ENCODE data around the gene PRR22. TPM values are rescaled to one million over a fixed set of nuclear protein-coding genes. Genes with fewer than 3 reads are reported as not detected.

Gene PRR22
- total and polyA plus RNA-seq, 9 of the 15 experiments (the other 6 are each of a cell fraction or from before 2014, with no cell fraction given), result 0.03 to 12.0 (median 2.0) TPM; not detected in 1

DNA sequence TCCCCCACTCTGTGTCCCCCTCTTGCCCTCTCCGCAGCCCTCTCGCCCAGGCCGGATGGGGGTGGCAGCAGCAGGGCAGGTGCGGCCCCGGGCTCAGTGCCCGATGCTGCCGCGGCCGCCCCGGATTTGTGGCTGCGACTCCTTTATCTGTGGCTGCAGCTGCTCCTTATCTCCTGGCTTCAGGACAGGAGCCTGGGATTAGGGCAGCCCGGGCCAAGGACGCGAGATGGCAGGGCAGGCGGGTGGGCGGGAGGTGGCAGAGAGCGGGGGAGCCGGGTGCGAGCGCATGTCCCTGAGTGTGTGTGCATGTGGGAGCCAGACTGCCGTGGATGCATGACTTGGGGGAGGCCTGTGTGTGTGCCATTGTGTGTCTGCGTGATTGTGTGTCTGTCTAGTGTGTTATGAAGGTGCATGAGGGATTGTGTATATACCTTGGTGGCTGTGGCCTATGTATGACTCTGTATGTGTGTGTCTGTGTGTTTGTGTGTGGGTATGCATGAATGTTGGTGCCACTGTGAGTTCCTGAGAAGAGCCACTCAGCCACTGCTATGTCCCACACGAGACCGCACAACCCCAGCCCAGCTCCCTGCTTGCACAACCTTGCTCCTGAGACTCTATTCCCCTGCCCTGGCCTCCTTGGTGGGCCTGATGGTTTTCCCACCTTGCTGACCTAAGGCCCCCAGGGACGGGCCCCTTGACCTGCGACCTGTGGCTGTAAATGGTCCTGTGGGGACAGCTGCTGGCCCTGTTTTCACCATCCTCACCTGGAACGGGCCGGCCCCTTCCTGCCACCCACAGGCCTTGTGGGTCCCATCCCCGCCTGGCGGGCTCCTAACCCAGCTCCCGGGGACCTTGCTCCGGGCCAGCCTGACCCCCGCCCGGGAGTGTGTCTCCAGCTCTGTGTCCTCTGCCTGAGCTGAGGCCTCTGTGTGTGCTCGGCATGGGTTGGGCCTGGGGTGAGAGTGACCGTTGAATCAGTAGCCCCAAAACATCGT lies 15.0 kb upstream of the PRR22 start (continued):
- TF ChIP-seq, protein P1, sequence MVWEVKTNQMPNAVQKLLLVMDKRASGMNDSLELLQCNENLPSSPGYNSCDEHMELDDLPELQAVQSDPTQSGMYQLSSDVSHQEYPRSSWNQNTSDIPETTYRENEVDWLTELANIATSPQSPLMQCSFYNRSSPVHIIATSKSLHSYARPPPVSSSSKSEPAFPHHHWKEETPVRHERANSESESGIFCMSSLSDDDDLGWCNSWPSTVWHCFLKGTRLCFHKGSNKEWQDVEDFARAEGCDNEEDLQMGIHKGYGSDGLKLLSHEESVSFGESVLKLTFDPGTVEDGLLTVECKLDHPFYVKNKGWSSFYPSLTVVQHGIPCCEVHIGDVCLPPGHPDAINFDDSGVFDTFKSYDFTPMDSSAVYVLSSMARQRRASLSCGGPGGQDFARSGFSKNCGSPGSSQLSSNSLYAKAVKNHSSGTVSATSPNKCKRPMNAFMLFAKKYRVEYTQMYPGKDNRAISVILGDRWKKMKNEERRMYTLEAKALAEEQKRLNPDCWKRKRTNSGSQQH (CRISPR knock-in tag; IDR thresholded peaks at IDR 0.05), result no peak; the same call in 1 of the 2 replicates
- no peak for TF ChIP-seq PRMT5 (CRISPR knock-in tag; IDR thresholded peaks at IDR 0.05)
- TF ChIP-seq MAZ (CRISPR knock-in tag; conservative IDR thresholded peaks at IDR 0.05 in 1 of 2, IDR thresholded peaks at IDR 0.05 in 1 of 2), result peak; percentile 86 to 93
- no peak for TF ChIP-seq MED1 (CRISPR knock-in tag; IDR thresholded peaks at IDR 0.05; ENCODE audit: borderline replicate concordance)
- TF ChIP-seq SRSF1 (IDR thresholded peaks at IDR 0.05; ENCODE audit: low read depth, low read length), result no peak
- TF ChIP-seq ZNF232 (CRISPR knock-in tag; IDR thresholded peaks at IDR 0.05), result no peak
- TF ChIP-seq SRF (CRISPR knock-in tag; IDR thresholded peaks at IDR 0.05), result 0 out of 4 replicates have a peak, but pooled peaks of 1 of the 2 experiments have one; percentile 25
- TF ChIP-seq ERF (CRISPR knock-in tag; IDR thresholded peaks at IDR 0.05), result peak; percentile 30; the same call in 1 of the 2 replicates
- no peak for TF ChIP-seq TSC22D4 (tag; IDR thresholded peaks at IDR 0.05)
- peak; percentile 58; the same call in 1 of the 2 replicates for TF ChIP-seq ZNF41 (CRISPR knock-in tag; conservative IDR thresholded peaks at IDR 0.05)
- TF ChIP-seq, protein P2, sequence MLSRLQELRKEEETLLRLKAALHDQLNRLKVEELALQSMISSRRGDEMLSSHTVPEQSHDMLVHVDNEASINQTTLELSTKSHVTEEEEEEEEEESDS (CRISPR knock-in tag; IDR thresholded peaks at IDR 0.05), result no peak
- no peak for TF ChIP-seq TAF15 (IDR thresholded peaks at IDR 0.05; ENCODE audit: low read depth, low read length)
- TF ChIP-seq SFPQ (IDR thresholded peaks at IDR 0.05; ENCODE audit: low read depth, low read length), result no peak
- no peak for TF ChIP-seq TCF15 (CRISPR knock-in tag; IDR thresholded peaks at IDR 0.05)
- TF ChIP-seq FOXA3 (CRISPR knock-in tag; conservative IDR thresholded peaks at IDR 0.05 in 1 of 2, IDR thresholded peaks at IDR 0.05 in 1 of 2), result peak in 1 of 2 experiments; percentile 47; a peak in 1 of 4 replicates
- TF ChIP-seq RCOR1 (IDR thresholded peaks at IDR 0.05; ENCODE audit: borderline replicate concordance in 1 of 2, low read depth in 2 of 2, low read length in 2 of 2), result peak; percentile 93 to 99
- TF ChIP-seq ZC3H11A (IDR thresholded peaks at IDR 0.05; ENCODE audit: low read depth, low read length), result no peak
- no peak for TF ChIP-seq ZHX1 (conservative IDR thresholded peaks at IDR 0.05; ENCODE audit: low read length)
- no peak for TF ChIP-seq ZNF133 (CRISPR knock-in tag; IDR thresholded peaks at IDR 0.05)

Data from K562 (cell line).